ENCODE results near the gene AOPEP.
"Not testable (repeated sequence)": the region's sequence is repeated elsewhere in the genome, so short reads cannot be mapped to it uniquely, and the experiment has no call there.

Gene AOPEP

DNA sequence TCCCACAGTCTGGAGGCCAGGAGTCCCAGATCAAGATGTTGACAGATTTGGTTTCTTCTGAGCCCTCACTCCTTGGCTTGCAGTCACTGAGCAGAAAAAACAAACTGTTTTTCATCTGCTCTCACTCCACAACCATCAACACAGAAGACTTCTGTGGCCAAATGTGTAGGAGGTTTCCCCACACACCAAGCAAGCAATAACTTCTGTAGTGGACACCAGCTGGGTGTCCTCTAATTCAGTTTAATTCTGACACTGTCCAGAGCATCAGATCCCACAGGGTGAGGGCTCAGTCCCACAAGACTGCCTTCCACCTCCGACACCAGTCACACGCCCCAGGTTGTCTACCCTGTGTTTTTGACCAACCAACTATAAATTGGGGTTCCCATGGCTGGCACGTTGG is 209.9 kb downstream of the AOPEP start:
- no peak overlapping the region for H3K4me3 ChIP-seq (ENCODE audit: low read depth, low read length)
- TF ChIP-seq, protein P1, sequence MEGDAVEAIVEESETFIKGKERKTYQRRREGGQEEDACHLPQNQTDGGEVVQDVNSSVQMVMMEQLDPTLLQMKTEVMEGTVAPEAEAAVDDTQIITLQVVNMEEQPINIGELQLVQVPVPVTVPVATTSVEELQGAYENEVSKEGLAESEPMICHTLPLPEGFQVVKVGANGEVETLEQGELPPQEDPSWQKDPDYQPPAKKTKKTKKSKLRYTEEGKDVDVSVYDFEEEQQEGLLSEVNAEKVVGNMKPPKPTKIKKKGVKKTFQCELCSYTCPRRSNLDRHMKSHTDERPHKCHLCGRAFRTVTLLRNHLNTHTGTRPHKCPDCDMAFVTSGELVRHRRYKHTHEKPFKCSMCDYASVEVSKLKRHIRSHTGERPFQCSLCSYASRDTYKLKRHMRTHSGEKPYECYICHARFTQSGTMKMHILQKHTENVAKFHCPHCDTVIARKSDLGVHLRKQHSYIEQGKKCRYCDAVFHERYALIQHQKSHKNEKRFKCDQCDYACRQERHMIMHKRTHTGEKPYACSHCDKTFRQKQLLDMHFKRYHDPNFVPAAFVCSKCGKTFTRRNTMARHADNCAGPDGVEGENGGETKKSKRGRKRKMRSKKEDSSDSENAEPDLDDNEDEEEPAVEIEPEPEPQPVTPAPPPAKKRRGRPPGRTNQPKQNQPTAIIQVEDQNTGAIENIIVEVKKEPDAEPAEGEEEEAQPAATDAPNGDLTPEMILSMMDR (IDR thresholded peaks at IDR 0.05; ENCODE audit: borderline replicate concordance, insufficient read depth, low read depth, low read length) = no peak

DNA sequence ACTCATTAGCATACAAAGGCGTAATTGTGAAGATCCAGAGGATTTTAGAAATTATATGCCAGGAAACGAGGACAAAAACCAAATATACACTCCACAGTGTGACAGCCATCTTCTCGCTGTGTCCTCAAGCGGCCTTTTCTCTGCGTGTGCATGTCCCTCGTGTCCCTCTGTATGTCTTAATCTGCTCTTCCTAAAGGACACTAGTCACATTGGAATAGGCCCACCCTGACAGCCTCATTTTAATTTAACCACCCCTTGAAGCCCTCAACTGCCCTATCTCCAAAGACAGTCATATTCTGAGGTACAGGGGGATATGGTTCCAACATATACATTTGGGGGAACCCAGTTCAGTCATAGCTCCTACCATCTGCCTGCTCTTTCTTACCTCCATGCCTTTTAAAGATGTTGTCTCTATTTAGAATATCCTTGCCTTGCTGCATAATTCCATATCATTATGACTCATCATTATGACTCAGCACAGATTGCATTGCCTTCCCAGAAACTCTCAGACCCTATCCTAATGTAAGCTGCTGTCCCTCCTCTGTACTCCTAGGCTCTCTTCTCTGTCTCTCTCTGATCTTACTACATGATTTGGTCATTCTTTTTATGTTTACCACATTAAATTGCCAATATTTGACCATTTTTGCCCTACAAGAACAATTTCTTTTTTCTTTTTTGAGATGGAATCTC is 210.9 kb downstream of the AOPEP start:
- TF ChIP-seq, protein P1 (IDR thresholded peaks at IDR 0.05; ENCODE audit: borderline replicate concordance, insufficient read depth, low read depth, low read length) = no peak
- H3K4me3 ChIP-seq (ENCODE audit: low read depth, low read length) = no peak overlapping the region

DNA sequence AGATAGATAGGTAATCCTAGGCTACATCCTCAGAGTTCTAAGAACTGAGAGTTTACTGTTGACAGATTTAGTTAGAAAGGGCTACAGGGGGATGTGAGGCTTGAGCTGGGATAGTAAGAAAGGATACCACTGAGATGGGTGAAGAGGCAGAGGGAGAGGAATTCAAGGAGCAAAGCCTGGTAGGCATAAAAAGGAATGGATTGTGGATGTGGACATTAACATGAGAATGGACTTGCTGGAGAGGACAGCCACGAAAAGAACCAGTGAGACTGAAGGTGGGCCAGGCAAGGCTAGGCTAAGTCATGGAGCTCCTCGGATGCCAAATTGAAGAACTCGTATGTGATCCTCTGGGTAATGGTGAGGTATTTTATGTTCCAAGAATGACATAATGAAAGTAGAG is 211.9 kb downstream of the AOPEP start:
- TF ChIP-seq, protein P1 (IDR thresholded peaks at IDR 0.05; ENCODE audit: borderline replicate concordance, insufficient read depth, low read depth, low read length) = no peak
- H3K4me3 ChIP-seq (ENCODE audit: low read depth, low read length) = no peak overlapping the region

DNA sequence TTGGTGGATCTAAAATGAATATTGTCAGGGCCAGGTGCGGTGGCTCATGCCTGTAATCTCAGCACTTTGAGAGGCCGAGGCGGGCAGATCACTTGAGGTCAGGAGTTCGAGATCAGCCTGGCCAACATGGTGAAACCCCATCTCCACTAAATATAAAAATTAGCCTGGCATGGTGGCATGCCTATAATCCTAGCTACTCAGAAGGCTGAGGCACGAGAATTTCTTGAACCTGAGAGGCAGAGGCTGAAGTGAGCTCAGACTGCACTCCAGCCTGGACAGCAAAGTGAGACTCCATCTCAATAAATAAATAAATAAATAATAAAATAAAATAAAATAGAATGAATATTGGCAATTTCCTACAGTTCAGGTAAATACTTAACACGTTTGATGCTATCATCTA is 213.8 kb downstream of the AOPEP start:
- H3K4me3 ChIP-seq (ENCODE audit: low read depth, low read length) = not testable (repeated sequence)

DNA sequence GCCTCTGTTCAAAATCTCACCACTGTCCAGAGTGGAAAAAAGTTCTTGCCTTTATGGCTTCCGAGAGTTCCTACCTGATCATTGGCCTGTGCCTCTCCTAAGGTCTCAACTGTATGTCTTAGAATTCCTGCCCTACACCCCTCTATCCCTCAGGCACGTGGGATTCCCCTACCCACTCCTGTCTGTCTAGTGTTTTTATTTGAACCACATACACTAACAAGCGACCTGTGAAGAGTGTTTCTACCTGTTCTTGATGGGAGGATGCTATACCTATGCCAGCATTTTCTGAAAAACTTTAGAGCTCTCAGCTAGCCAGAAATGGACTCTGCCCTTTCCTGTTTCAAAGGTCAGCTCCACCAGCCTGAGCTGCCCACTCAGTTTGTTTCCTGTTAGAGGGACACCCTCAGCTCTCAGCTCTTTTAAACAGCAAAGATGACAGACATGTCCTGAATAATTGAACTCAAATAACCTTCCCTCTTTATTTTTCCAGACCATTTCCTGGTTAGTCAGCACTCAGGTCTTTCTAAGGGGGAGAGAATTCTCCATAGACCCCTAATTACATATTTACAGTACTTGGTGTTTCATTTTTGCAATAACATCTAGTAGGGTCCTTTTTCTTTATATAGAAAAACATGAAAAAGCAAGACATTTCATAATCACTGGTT is 214.8 kb downstream of the AOPEP start:
- TF ChIP-seq, protein P1 (IDR thresholded peaks at IDR 0.05; ENCODE audit: borderline replicate concordance, insufficient read depth, low read depth, low read length) = no peak
- no peak overlapping the region for H3K4me3 ChIP-seq (ENCODE audit: low read depth, low read length)

DNA sequence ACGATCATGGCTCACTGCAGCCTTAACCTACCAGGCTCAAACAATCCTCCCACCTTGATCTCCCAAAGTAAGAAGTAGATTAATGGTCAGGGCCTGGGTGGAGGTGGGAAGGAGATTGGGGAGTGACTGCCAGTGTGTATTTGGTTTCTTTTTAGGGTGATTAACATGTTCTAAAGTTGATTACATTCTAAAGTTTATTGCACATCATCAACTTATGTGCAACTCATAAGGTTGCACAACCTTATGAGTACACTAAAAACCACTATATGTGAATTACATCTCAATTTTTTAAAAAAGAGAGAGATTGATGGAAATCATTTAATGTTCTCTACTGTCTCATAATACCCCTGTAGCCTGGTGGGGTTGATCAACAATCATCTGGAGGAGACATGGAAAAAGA is 218.1 kb downstream of the AOPEP start:
- H3K4me3 ChIP-seq (ENCODE audit: low read depth, low read length) = no peak overlapping the region
- TF ChIP-seq, protein P1 (IDR thresholded peaks at IDR 0.05; ENCODE audit: borderline replicate concordance, insufficient read depth, low read depth, low read length) = no peak

DNA sequence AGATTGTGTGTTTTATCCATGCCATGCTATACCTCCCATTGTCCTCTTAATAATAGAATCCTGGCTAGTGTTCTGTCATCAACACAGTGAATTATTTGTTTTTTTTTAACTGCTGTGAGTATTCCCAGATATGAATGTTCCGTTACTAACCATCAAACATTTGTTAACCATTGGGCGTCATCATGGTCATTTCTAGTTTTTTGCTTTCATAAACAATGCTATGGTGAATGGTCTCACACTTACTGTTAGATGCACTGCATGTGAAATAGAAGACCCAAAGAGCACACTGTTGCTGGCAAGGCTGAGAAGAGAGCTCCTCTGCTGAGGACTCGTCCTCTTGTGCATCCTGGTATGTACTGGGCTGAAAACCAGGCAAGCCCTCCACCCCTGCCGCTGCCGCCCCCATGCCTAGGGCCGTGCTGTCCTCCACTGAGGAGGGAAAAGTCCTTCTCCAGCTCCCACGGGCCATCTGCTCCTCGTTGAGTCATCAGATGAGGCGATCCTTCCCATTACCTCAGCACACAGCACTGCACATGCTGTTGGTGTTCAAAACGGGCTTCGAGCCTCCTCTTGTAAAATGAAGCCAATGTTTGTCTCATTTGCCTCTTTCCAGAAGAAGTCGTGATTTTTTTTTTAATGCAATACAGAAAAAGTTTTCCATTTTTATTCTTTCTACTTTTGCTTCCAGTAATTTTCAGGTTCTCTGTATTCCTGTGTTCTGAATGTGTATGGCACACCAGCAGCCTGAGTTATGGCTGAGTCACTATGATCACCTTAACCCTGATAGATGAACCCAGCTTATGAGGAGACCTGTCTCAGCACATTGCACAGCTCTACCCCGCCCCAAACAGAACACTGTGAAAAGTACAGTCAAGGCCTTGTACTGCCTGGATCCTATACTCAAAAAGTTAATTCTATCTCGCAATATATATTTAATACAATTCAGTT is 219.0 kb downstream of the AOPEP start:
- TF ChIP-seq, protein P1 (IDR thresholded peaks at IDR 0.05; ENCODE audit: borderline replicate concordance, insufficient read depth, low read depth, low read length) = no peak
- no peak overlapping the region for H3K4me3 ChIP-seq (ENCODE audit: low read depth, low read length)

All from GM12875 (cell line).